Natural killer cell (primary cell): ENCODE data around the gene MAP3K9. TPM values are rescaled to one million over a fixed set of nuclear protein-coding genes. Genes with fewer than 3 reads are reported as not detected.
A peak's percentile ranks its signal among the peaks of the same experiment; 100 is the strongest.

Experiments used
- ATAC-seq, 3 donors: fragments of 150-1000 bp in 2 of 3; fragments of 200-7000 bp in 1 of 3; cut with Tn5 transposase; 1 replicate in 1 of 3; 2 replicates in 2 of 3; pipeline ENCODE4 v1.10.0; 2021; ENCODE audit warnings: mild to moderate bottlenecking in 2 of 3, moderate library complexity in 2 of 3
- DNase-seq, 2 donors: peaks; one replicate each; pipeline versions ENCODE4 v3.0.0 to v3.0.0-alpha.2; 2013 to 2021; ENCODE audit warnings: mixed read lengths in 1 of 2
- H3K27ac ChIP-seq: one replicate; pipeline ENCODE4 v1.5.1; 2013; ENCODE audit warnings: mild to moderate bottlenecking, low read length
- H3K27me3 ChIP-seq: one replicate; pipeline ENCODE4 v1.6.1; 2013; ENCODE audit warnings: low read length; ENCODE audit not compliant: control insufficient read depth, insufficient read depth
- H3K36me3 ChIP-seq: one replicate; pipeline ENCODE4 v1.6.1; 2013; ENCODE audit warnings: low read length; ENCODE audit not compliant: control insufficient read depth, insufficient read depth
- H3K4me1 ChIP-seq: one replicate; pipeline ENCODE4 v1.6.1; 2013; ENCODE audit warnings: low read length; ENCODE audit not compliant: control insufficient read depth, insufficient read depth
- H3K4me3 ChIP-seq: one replicate; pipeline ENCODE4 v1.5.1; 2013; ENCODE audit warnings: low read length
- H3K9me3 ChIP-seq: one replicate; pipeline ENCODE4 v1.6.1; 2013; ENCODE audit warnings: low read length; ENCODE audit not compliant: control insufficient read depth, insufficient read depth
- H3K27ac Mint-ChIP-seq, 2 donors: one replicate each; pipeline ENCODE4 v1.8.0; 2022; ENCODE audit warnings: mild to moderate bottlenecking in 2 of 2, mixed read lengths in 2 of 2, moderate library complexity in 1 of 2
- H3K27me3 Mint-ChIP-seq, 2 donors: one replicate each; pipeline ENCODE4 v1.8.0; 2022; ENCODE audit warnings: low read depth in 2 of 2, mixed read lengths in 2 of 2
- H3K36me3 Mint-ChIP-seq: one replicate; pipeline ENCODE4 v1.8.0; 2022; ENCODE audit warnings: mixed read lengths
- H3K4me1 Mint-ChIP-seq, 2 donors: one replicate each; pipeline ENCODE4 v1.8.0; 2022; ENCODE audit warnings: mixed read lengths in 2 of 2
- H3K4me3 Mint-ChIP-seq: one replicate; pipeline ENCODE4 v1.8.0; 2022; ENCODE audit warnings: mild to moderate bottlenecking, moderate library complexity, mixed read lengths
- H3K9me3 Mint-ChIP-seq, 2 donors: one replicate each; pipeline ENCODE4 v1.8.0; 2022; ENCODE audit warnings: mixed read lengths in 2 of 2
- CTCF ChIP-seq: fragments of 200-600 bp; IDR thresholded peaks from one replicate; pipeline ENCODE4 v1.8.0; 2022; ENCODE audit warnings: antibody characterized with exemption
- WGBS: methylation state at CpG from one replicate; pipeline ENCODE4 v1.1.7; 2013; ENCODE audit warnings: missing lambda C conversion rate; ENCODE audit not compliant: insufficient coverage; 5-methylcytosine and 5-hydroxymethylcytosine counted together
- intact Hi-C: fragments of 100-400 bp; cut with micrococcal nuclease; formaldehyde crosslinking; loops from one replicate; pipeline ENCODE4 v1.14.2; 2022
- total RNA-seq, 4 donors: library from RNA; stranded (reverse); fragments of 120-200 nt in 1 of 4; gene quantifications; one replicate each; pipeline versions ENCODE4 v1.2.3 to v1.2.4, GENCODE V29; 2013 to 2022

The MAP3K9 gene
- 1 to 10 TPM; 3.6 to 7.9 (median 3.8) TPM for total RNA-seq
- 5.5 TPM for total RNA-seq (2013)

DNA sequence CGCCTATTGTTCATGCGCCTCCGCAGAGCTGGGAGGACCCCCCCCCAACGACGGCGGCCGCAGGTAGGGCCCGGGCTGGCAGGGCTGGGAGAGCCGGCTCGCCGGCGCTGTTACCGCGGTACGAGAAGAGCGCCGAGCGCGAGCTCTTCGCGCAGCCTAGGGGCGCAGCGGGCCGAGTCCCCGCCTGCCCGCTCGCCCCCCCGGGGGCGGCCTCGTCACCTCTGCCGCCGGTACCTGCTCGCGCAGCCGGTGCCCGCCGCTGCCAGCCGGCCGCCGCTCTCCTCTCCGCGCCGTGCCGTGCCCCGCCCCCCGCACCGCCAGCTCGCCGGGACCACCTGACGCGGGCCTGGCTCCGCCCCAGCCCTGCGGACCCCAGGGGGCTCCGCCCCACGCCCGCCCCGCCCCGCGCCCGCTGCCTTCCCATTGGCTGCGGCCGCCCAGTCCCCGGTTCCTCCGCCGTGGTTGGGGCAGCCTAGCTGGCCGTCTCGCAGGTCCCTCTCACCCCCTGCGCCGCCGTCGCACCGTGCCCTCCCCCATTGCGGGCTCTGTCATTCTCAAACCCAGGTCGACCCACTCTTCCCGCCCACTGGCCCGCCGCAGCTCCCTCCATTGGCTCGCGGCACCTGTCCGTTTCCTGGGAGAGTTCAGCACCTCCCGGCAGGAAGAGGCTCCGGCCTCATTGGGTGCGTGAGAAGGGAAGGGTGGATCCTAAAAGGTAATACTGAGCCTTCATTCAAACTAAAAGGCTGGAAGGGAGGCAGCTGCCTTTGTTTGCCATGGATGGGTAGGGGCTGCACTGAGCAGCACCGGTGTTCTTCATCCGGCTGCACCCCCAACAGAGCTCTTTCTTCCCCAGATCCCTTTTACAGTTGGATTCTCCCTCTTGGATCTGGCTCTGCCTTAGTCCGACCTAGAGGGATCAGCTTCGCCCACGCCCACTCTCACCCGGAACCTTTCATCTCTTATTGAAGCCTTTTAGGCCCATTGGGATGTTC, at the start of gene MAP3K9:
Gene MAP3K9 (minus strand): TSS at position 289 of the 995 bp plus-strand sequence. CDS start 342 bp downstream, outside the sequence.
- no peaks in the 10 kb centered on the region for H3K9me3 ChIP-seq
- H3K4me3 ChIP-seq = peak within 1 kb of the TSS; percentile 67
- peak; percentile 77 to 92 for DNase-seq
- peak; percentile 84 to 94 (median 89) for ATAC-seq
- no peak for TF ChIP-seq CTCF
- no peaks in the 10 kb centered on the region for H3K27me3 ChIP-seq
- H3K4me1 ChIP-seq = peaks cover 18% of the 10 kb centered on the region
- peaks cover 12 to 26% of the 10 kb centered on the region in 2 donors for H3K27me3 Mint-ChIP-seq
- peaks cover 12 to 17% of the 10 kb centered on the region in 2 donors for H3K4me1 Mint-ChIP-seq
- H3K36me3 ChIP-seq = no peaks in the 10 kb centered on the region
- no peaks in the 10 kb centered on the region for H3K36me3 Mint-ChIP-seq
- no peaks in the 10 kb centered on the region for H3K9me3 Mint-ChIP-seq
- peak within 1 kb of the TSS; percentile 62 for H3K27ac ChIP-seq
- peak within 1 kb of the TSS; percentile 61 to 79 for H3K27ac Mint-ChIP-seq
- intact Hi-C loops = no loop called here
- WGBS = 1% methylated on average over 89 of the region's 89 CpGs
- peak within 1 kb of the TSS; percentile 73 for H3K4me3 Mint-ChIP-seq

DNA sequence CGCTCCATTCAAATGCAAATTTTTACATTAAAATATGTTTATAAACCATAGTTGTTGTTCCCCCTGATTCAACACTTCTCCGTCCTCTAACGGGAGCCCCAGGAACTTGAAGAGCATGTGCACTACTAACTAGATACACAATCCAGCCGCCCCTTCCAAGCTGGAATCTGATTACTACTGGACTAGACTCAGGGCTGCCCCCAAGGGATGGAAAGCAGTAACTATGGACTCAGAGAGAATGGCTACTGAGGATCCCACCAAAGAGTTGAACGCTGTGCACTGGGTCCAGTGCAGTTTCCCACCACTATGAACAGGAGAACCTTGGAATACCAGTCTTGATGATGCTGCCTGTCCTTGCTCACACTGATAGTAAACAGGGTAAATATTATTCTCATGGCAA, 49.3 kb upstream of the MAP3K9 start:
- Histone ChIP-seq H3K9me3 (no peaks in the 10 kb centered on the region), H3K4me1 (no peaks in the 10 kb centered on the region), H3K27me3 (no peaks in the 10 kb centered on the region), H3K4me3 (no peak overlapping the region), H3K27ac (no peak overlapping the region), H3K36me3 (no peaks in the 10 kb centered on the region)
- Mint-ChIP-seq H3K27ac (no peak overlapping the region), H3K27me3 (peaks cover 4 to 8% of the 10 kb centered on the region in 2 donors), H3K36me3 (no peaks in the 10 kb centered on the region), H3K9me3 (no peaks in the 10 kb centered on the region), H3K4me1 (peaks cover 0 to 7% of the 10 kb centered on the region in 2 donors), H3K4me3 (no peak overlapping the region)
- intact Hi-C loops = no loop called here
- no peak for ATAC-seq
- 96% methylated on average over 5 of the region's 5 CpGs for WGBS
- DNase-seq = no peak
- no peak for TF ChIP-seq CTCF

DNA sequence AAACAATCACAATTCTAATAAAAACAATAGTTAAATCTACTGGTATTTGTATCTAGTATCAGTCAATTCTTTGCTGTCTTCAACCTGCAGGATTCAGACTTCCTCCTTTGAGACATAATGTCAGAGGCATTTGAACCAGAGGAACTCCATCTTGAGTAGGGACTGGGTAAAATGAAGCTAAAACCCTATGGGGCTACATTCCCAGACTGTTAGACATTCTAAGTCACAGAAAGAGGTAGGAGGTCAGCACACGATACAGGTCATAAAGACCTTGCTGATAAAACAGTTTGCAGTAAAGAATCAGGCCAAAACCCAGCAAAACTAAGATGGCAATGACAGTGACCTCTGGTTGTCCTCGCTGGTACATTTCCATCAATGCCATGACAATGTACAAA, 48.2 kb upstream of the MAP3K9 start:
- Mint-ChIP-seq H3K4me3 (no peak overlapping the region), H3K27ac (no peak overlapping the region), H3K36me3 (no peaks in the 10 kb centered on the region), H3K27me3 (peaks cover 4 to 8% of the 10 kb centered on the region in 2 donors), H3K4me1 (peaks cover 0 to 7% of the 10 kb centered on the region in 2 donors), H3K9me3 (no peaks in the 10 kb centered on the region)
- Histone ChIP-seq H3K4me3 (no peak overlapping the region), H3K36me3 (no peaks in the 10 kb centered on the region), H3K4me1 (no peaks in the 10 kb centered on the region), H3K27ac (no peak overlapping the region), H3K27me3 (no peaks in the 10 kb centered on the region), H3K9me3 (no peaks in the 10 kb centered on the region)
- ATAC-seq (no peak), DNase-seq (no peak)
- 100% methylated on average over 2 of the region's 2 CpGs for WGBS
- no peak for TF ChIP-seq CTCF
- intact Hi-C loops = no loop called here
